HG03575 (cell line): ENCODE results near the gene MEGF6.
A peak's percentile ranks its signal among the peaks of the same experiment; 100 is the strongest.
"Not testable (repeated sequence)": the region's sequence is repeated elsewhere in the genome, so short reads cannot be mapped to it uniquely, and the experiment has no call there.

Source experiments
- ATAC-seq: cut with Tn5 transposase; IDR thresholded peaks from one replicate; pipeline ENCODE4 v1.9.1; 2021; ENCODE audit not compliant: unreplicated experiment, insufficient number of reproducible peaks, low FRiP score; ENCODE audit errors: extremely low read depth

The MEGF6 gene

DNA sequence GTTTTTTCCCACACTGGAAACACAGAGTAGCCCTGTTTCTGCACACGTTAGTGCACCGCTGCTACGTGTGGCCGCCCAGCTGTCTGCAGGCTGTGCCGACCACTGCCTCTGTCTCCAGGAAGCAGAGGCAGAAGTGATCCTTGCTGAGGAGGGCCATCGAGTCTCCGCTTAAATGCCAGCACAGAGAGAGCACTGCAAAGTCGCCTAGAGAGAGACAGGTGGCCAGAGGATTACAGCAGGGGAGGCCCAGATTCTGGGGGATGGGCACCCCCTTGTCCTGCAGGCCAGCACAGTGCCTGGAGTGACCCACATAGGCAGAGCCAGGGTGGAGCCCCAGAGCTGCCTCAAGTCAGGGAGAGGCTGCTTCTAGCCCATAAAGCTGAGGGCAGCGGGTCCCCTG is 19.6 kb upstream of the MEGF6 start:
- no peak for ATAC-seq

- ATAC-seq: no peak
Measured at GRCh38 chr1:3630161-3630611, 18.9 kb upstream of the MEGF6 start.

GRCh38 chr1:3629561-3630160 is 18.4 kb upstream of the MEGF6 start:
- ATAC-seq: no peak

GRCh38 chr1:3628445-3628844 is 17.1 kb upstream of the MEGF6 start:
- no peak for ATAC-seq

DNA sequence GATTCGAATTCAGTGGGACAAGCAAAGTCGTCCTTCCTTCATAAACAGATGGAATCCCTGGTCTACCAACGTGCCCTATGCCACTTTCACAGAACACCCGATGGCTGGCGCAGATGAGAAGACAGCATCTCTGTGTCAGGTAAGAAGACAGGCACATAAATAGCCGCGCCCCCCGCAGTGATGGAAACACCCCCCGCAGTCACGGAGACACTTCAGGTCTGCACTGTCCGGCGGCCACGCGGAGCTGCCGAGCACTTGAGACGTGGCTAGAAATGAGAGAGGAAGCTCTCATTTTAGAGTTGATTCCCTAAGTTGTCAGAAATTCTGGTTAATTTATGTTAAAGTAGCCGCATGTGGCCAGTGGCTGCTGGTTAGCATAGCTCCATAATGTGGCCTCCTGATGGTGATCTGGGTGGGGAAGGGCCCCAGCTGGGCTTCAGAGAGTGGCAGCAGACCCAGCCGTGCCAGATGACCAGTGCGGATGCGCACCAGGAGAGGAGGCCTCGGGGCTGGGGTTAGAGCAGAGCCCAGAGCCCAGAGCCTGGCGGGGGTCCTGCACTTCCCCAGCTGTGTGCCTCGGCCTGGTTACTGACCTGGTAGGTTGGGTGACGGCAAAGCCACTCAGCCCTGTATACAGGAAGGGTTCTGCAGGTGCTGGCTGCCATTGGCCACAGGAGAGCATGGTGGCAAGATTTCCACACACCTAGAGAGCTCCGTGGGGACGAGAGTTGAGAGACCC is 16.4 kb upstream of the MEGF6 start:
- no peak for ATAC-seq

DNA sequence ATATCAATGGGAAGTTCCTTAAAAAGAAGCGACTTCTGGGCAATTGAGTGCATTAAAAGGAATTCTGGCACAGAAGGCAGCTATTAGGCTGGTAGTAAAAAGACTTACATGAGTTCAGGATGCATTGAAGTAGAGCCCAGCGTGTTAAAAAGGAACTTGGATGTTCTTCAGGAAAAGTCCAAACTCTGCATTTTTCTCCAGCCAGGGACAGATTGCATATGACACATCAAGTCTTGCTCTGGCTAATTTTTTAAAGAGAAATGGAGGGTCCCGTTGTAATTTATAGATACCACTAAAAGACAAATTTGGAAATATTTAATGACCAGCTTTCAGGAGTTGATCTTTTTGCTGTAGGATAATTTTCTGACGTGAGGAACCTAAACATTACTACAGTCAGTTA is 14.7 kb upstream of the MEGF6 start:
- no peak for ATAC-seq

GRCh38 chr1:3625151-3625907 is 14.0 kb upstream of the MEGF6 start:
- no peak for ATAC-seq

- peak; percentile 73 for ATAC-seq
Measured at GRCh38 chr1:3624200-3625136, 13.2 kb upstream of the MEGF6 start, which contains the start of gene TPRG1L. Gene TPRG1L, plus strand, starts transcription at chr1:3625015. Its CDS starts 58 bp downstream, at chr1:3625073.

DNA sequence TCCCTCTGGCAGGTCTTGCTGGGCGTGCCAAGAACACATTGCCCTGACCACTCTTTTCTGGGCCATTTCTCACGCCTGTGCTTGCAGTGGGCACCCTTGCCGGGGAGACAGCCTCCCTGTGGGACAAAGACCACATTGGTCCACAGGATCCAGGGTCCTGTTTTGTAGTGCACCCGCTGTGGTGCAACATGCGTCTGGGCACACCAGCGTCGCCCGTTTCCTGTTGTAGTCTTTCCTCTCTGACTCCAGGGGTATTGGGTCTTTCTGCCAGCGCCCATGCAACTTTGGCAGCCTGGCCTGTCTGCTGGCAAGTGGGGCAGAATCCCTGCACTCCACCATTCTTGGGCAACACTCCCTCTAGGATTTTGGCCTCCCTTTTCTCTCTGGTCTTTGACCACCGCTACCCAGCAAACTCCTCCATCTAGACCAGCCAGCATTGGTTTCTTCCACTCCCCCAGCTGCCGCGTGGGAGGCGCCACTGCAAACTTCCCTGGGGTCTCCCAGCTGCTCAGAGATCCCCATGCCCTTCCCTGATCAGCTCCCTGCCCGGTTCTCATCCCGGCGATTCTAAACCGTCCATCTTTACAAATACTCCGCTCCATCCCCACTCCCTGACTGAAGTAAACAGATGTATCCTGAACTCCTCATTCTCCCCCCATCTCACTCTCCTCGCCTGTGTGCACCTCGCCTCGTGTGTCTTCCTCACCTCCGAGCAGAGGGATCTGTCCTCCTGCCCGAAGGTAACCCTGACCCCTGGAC is 12.3 kb upstream of the MEGF6 start:
- no peak for ATAC-seq

DNA sequence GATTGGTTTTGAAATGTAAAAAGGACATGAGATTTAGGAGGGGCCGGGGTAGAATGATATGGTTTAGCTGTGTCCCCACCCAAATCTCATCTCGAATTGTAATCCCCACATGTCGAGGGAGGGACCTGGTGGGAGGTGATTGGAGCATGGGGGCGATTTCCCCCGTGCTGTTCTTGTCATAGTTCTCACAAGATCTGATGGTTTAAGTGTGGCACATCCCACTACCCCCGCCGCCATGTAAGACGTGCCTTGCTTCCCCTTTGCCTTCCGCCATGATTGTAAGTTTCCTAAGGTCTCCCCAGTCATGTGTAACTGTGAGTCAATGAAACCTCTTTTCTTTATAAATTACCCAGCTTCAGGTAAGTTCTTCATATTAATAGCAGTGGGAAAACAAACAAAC is 10.8 kb upstream of the MEGF6 start:
- ATAC-seq: not testable (repeated sequence)

- not testable (repeated sequence) for ATAC-seq
Measured at GRCh38 chr1:3621151-3621671, 9.9 kb upstream of the MEGF6 start.

DNA sequence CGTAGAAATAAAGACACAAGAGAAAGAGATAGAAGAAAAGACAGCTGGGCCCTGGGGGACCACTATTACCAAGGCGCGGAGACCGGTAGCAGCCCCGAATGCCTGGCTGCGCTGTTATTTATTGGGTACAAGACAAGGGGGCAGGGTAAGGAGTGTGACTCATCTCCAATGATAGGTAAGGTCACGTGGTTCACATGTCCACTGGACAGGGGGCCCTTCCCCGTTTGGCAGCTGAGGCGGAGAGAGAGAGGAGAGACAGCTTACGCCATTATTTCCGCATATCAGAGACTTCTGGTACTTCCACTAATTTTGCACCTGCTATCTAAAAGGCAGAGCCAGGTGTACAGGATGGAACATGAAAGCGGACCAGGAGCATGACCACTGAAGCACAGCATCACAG is 9.4 kb upstream of the MEGF6 start:
- ATAC-seq: no peak

DNA sequence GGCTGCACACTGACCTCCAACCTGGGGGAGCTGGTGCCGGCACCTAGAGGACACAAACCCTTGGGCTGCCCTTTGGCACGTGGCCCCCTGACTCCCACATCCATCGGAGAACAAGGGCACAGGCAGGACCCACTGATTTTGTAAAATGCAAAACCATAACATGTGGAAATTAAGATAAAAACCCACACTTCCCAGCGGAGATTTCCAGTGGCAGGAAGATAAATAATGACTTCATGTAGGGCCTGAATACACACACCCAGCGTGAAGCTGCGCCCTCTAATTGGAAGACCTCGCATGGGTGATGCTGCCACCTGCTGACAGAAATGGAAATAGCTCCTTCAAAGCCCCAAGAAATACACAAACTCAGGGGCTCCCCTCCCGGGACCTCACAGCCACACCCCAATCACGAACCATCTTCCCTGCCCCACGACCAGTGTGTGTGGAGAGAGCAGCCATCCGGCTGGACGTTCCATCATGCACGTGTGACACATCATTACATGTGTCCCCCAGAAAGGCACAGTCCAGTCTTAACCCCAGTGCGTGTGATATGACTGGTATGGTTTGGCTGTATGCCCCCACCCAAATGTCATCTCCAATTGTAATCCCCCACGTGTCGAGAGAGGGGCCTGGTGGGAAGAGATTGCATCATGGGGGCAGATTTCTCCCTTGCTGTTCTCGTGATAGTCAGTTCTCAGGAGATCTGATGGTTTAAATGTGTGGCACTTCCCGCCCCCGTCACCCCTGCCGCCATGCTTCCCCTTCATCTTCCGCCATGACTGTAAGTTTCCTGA is 7.8 kb upstream of the MEGF6 start:
- no peak for ATAC-seq

GRCh38 chr1:3618531-3618880 is 7.2 kb upstream of the MEGF6 start:
- ATAC-seq: no peak

- no peak for ATAC-seq
Measured at GRCh38 chr1:3617806-3618345, 6.6 kb upstream of the MEGF6 start.

GRCh38 chr1:3616861-3617260 is 5.6 kb upstream of the MEGF6 start:
- ATAC-seq: no peak
